Pericardium fibroblast (primary cell): Measurements from ENCODE around the gene EML1. TPM values are rescaled to one million over a fixed set of nuclear protein-coding genes. Genes with fewer than 3 reads are reported as not detected.

Experiments
- total RNA-seq: library from RNA; depleted of rRNA; stranded (reverse); fragments of >200 nt; gene quantifications from 2 replicates; pipeline ENCODE4 v1.2.3, GENCODE V29; 2015

The EML1 gene
- total RNA-seq: 18.1 and 25.2 TPM in 2 replicates

GRCh38 chr14:99793213-99794150, at the start of gene EML1:
Gene EML1 (plus strand): TSS chr14:99793413. CDS start chr14:99793477, 64 bp downstream.

Other genes starting within 250 kb of the EML1 start
- gene CCDC85C, start 189.2 kb upstream of the EML1 start, total RNA-seq: 0.77 and 1.9 TPM in 2 replicates
- 2.7 and 5.9 TPM in 2 replicates for gene HHIPL1, start 148.3 kb upstream of the EML1 start, total RNA-seq
- under 0.01 and 2.7 TPM in 2 replicates for gene CYP46A1, start 109.1 kb upstream of the EML1 start, total RNA-seq